ENCODE data around the gene TNFSF9. TPM values are rescaled to one million over a fixed set of nuclear protein-coding genes. Genes with fewer than 3 reads are reported as not detected.
A peak's percentile ranks its signal among the peaks of the same experiment; 100 is the strongest.

TNFSF9 gene
- total and polyA plus RNA-seq, 3 donors from 2014 or later = 3.1 to 8.4 (median 5.7) TPM

DNA sequence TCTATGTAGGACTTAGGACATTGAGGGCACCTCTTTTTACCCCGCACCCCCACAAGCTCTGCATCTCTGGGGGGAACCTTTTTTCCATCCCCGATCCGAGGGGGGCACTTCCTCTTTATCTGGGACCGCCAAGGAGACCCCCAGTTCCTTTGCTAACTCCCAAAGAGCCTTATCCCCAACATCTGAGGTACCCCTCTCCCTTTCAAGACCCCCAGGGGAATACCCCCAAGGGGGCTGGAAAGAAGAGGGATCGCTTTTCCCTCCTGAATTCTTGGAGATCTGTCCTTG is 1.1 kb downstream of the TNFSF9 start:
- no peaks in the 10 kb centered on the region for H3K27me3 ChIP-seq
- TF ChIP-seq CTCF (IDR thresholded peaks at IDR 0.05) = no peak
- TF ChIP-seq POLR2A (IDR thresholded peaks at IDR 0.05) = no peak
- H3K4me3 ChIP-seq = peak overlapping the region in 1 of 2 donors; percentile 60
- no peaks in the 10 kb centered on the region for H3K36me3 ChIP-seq (ENCODE audit: low read depth, missing control alignments)
- H3K9me3 ChIP-seq = no peaks in the 10 kb centered on the region
- no peak overlapping the region for H3K27ac ChIP-seq
- peaks cover 9% of the 10 kb centered on the region for H3K4me1 ChIP-seq
- intact Hi-C loops (cut with DNase I; ENCODE audit: low total_unique reads) = no loop called here
- DNase-seq = no peak
- WGBS, 2 donors = 15 to 35% methylated on average over 5 of the region's 5 CpGs

DNA sequence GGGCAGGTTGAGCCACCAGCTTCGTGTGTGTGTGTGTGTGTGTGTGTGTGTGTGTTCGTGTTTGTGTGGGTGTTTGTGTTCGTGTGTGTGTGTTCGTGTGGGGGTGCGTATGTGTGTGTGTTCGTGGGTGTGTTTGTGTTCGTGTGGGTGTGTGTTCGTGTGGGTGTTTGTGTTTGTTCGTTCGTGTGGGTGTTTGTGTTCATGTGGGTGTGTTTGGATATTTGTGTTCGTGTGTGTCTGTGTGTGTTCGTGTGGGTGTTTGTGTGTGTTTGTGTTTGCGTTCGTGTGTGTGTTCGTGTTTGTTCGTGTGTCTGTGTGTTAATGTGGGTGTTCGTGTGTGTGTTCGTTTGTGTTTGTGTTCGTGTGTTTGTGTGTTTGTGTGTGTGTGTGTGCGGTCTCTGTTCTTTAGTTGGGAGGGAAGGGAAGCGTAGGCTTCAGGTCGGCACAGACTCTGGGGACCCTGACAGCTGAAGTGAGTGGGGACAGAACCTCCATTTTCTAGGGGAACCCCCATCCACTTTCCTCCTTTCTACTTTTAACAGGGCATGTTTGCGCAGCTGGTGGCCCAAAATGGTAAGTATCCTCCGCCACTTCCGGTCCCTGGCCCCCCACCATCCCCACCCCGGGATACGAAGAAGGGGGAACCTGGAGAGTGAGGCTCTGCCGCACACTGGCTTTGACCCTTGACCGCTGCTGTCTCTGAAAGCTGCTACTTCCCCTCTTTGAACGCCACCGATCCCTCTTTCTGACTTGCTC is 1.6 kb downstream of the TNFSF9 start:
- Histone ChIP-seq H3K27me3 (no peaks in the 10 kb centered on the region), H3K27ac (no peak overlapping the region), H3K4me3 (no peak overlapping the region), H3K9me3 (no peaks in the 10 kb centered on the region), H3K4me1 (peaks cover 9% of the 10 kb centered on the region), H3K36me3 (ENCODE audit: low read depth, missing control alignments) (no peaks in the 10 kb centered on the region)
- TF ChIP-seq POLR2A (IDR thresholded peaks at IDR 0.05) = no peak
- TF ChIP-seq CTCF (IDR thresholded peaks at IDR 0.05) = no peak
- 28 to 30% methylated on average over 28 to 30 of the region's 31 CpGs for WGBS, 2 donors
- DNase-seq = no peak
- intact Hi-C loops (cut with DNase I; ENCODE audit: low total_unique reads) = no loop called here

- Histone ChIP-seq H3K9me3 (no peaks in the 10 kb centered on the region), H3K4me1 (peaks cover 9% of the 10 kb centered on the region), H3K27me3 (no peaks in the 10 kb centered on the region), H3K27ac (no peak overlapping the region), H3K36me3 (ENCODE audit: low read depth, missing control alignments) (no peaks in the 10 kb centered on the region), H3K4me3 (no peak overlapping the region)
- no peak for DNase-seq
- TF ChIP-seq CTCF (IDR thresholded peaks at IDR 0.05) = no peak
- TF ChIP-seq POLR2A (IDR thresholded peaks at IDR 0.05) = no peak
- WGBS, 2 donors = 21 to 27% methylated on average over 3 of the region's 3 CpGs
- intact Hi-C loops (cut with DNase I; ENCODE audit: low total_unique reads) = no loop called here
These were observed 2.1 kb downstream of the TNFSF9 start for GRCh38 chr19:6533000-6533328.

DNA sequence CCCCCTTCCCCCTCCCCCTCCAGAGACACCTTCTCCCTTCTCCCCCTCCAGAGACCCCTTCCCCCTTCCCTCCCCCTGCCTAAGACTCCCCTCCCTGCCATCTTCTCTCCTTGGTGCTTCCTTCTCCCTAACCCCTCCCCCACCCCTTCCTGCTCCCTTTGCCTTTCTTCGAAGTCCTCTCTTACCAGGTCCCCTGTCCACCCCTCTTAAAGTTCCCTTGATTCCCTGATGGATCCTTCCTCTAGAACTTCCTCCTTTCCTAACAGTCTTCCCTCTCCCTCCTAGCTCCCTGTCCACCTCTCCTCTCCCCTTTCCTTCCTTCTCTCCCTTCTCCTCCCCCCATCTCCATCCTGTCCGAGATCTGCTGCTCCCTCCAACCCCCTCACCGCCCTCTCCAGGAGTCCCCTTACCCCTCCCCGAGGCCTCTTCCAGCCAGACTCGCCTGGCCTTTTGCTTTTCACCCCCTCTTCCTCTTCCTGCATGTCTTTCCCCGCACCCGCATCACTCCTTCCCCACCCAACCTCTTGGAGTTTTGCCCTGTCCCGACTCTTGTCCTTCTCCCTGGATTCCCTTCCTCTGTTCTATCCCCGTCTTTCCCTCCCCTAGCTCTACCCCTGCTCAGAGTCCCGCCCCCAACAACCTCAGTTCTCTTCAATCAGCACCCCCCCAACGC is 3.1 kb downstream of the TNFSF9 start:
- WGBS, 2 donors = 9 to 11% methylated on average over 11 of the region's 11 CpGs
- Histone ChIP-seq H3K36me3 (ENCODE audit: low read depth, missing control alignments) (no peaks in the 10 kb centered on the region), H3K4me3 (no peak overlapping the region), H3K9me3 (no peaks in the 10 kb centered on the region), H3K27me3 (no peaks in the 10 kb centered on the region), H3K27ac (no peak overlapping the region), H3K4me1 (peaks cover 9% of the 10 kb centered on the region)
- DNase-seq = no peak
- TF ChIP-seq CTCF (IDR thresholded peaks at IDR 0.05) (no peak), POLR2A (IDR thresholded peaks at IDR 0.05) (no peak)
- intact Hi-C loops (cut with DNase I; ENCODE audit: low total_unique reads) = no loop called here
